GM12801 (cell line): ENCODE data around the gene COG8.

Experiments
- TF ChIP-seq, protein P1 (sequence below): IDR thresholded peaks from one replicate; pipeline ENCODE4 v1.5.1; 2011; ENCODE audit warnings: control low read depth; ENCODE audit not compliant: insufficient read length; ENCODE audit errors: extremely low read depth

Gene COG8

GRCh38 chr16:69364088-69364487 lies 24.7 kb upstream of the COG8 start:
- TF ChIP-seq, protein P1, sequence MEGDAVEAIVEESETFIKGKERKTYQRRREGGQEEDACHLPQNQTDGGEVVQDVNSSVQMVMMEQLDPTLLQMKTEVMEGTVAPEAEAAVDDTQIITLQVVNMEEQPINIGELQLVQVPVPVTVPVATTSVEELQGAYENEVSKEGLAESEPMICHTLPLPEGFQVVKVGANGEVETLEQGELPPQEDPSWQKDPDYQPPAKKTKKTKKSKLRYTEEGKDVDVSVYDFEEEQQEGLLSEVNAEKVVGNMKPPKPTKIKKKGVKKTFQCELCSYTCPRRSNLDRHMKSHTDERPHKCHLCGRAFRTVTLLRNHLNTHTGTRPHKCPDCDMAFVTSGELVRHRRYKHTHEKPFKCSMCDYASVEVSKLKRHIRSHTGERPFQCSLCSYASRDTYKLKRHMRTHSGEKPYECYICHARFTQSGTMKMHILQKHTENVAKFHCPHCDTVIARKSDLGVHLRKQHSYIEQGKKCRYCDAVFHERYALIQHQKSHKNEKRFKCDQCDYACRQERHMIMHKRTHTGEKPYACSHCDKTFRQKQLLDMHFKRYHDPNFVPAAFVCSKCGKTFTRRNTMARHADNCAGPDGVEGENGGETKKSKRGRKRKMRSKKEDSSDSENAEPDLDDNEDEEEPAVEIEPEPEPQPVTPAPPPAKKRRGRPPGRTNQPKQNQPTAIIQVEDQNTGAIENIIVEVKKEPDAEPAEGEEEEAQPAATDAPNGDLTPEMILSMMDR, result no peak

DNA sequence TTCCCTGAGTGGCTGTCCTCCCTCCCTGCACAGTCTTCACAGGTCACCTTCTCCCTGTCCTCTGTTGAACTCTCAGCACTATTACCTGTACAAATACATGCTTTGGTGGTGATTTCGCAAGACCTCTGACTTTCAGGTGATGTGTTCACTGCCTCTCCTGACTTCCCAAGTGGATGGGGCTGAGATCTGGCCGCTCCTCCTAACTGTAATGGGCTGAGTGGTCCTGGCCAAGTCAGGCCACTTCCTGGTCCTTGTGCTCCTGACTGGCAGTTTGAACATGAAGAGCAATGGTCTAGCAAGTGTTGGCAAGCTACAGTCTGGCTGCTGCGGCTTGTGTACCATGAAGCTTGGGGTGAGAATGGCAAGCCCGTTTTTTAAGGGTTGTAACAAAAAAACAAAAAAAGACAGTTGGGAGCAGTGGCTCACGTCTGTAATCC lies 23.9 kb upstream of the COG8 start:
- TF ChIP-seq, protein P1, result no peak

- TF ChIP-seq, protein P1, result no peak
These were observed 12.1 kb upstream of the COG8 start, which contains the start of gene TMED6 for GRCh38 chr16:69351309-69352027. Gene TMED6, minus strand, starts transcription at chr16:69351786. Its CDS starts 33 bp downstream, at chr16:69351753.

DNA sequence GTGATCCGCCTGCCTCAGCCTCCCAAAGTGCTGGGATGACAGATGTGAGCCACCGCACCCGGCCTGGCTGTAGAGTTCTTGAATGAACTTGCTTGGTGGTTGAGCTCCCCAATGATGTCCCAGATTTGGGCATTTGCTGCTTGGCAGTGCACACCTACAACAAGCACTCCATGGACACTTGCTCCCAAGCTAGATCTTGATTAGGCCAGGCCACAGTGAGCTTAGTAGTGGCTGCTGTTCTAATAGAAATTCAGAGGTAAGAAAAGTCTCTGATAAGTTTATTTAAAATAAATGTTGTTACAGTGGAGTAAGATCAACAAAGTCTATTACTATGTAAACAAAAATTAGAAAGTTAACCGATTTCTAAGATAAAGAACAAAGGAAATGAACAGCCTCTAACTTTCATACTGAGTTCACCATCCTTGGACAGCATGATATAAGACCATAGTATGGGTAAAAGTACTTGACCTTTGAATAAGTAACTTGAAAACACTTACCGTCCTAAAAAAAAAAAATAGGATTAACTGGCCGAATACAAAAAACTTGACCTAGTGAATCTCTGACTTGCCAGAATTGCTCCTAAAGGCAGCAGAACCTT lies 11.3 kb upstream of the COG8 start:
- TF ChIP-seq, protein P1, result no peak

DNA sequence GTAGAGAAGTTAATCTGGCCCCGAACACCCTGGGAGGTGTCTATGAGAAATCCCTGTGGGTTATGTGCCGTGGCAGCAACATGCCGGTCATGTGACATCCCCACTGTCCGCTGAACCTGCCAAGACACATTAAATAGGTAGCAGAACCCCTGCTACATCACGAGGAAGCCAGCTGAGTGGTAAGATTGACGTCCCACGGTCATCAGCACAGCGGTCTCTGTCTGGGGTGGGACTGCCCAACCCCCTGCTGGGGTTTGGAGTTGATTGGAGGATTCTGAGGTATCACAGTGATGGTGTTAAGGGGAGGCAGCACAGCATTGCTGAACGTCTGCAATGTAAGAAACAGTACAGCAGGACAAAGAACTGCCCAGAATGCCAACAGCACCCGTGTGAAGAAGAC lies 10.2 kb upstream of the COG8 start:
- TF ChIP-seq, protein P1, result no peak

- TF ChIP-seq, protein P1, result no peak
These were observed 8.9 kb upstream of the COG8 start for GRCh38 chr16:69348222-69348621.

GRCh38 chr16:69346683-69347082 lies 7.3 kb upstream of the COG8 start:
- TF ChIP-seq, protein P1, result no peak
